HL-60 (cell line): Measurements from ENCODE around the gene TRIO.

ENCODE experiments used
- DNase-seq, 2 experiments: peaks; one replicate each; pipeline ENCODE4 v3.0.0-alpha.2; 2010 to 2020; ENCODE audit warnings: low read depth in 1 of 2, low spot score in 1 of 2
- H3K27ac ChIP-seq: fragments of 250-450 bp; sonication (Bioruptor Pico); replicated peaks from 2 replicates; pipeline ENCODE4 v1.5.1; 2020; ENCODE audit warnings: mild to moderate bottlenecking, moderate library complexity
- H3K27me3 ChIP-seq: fragments of 250-450 bp; sonication (Bioruptor Pico); 2 replicates; pipeline ENCODE4 v1.5.1; 2021; ENCODE audit warnings: mild to moderate bottlenecking, moderate library complexity; ENCODE audit not compliant: insufficient read depth, poor library complexity, severe bottlenecking
- H3K4me3 ChIP-seq: replicated peaks from 2 replicates; pipeline ENCODE4 v1.5.1; 2011; ENCODE audit warnings: mild to moderate bottlenecking, control low read depth, low read length; ENCODE audit not compliant: insufficient read depth
- CTCF ChIP-seq: IDR thresholded peaks from one replicate; pipeline ENCODE4 v1.5.1; 2011; ENCODE audit warnings: low read length, control low read depth, inconsistent platforms; ENCODE audit not compliant: insufficient read depth
- GABPA ChIP-seq: IDR thresholded peaks from 2 replicates; pipeline ENCODE4 v1.6.1; 2012; ENCODE audit warnings: low read depth
- POLR2AphosphoS5 ChIP-seq: IDR thresholded peaks from 2 replicates; pipeline ENCODE4 v1.6.1; 2012; ENCODE audit warnings: low read depth
- REST ChIP-seq: IDR thresholded peaks from 2 replicates; pipeline ENCODE4 v1.6.1; 2012; ENCODE audit warnings: low read depth; ENCODE audit not compliant: insufficient replicate concordance
- SPI1 ChIP-seq: IDR thresholded peaks from 2 replicates; pipeline ENCODE4 v1.6.1; 2012; ENCODE audit warnings: low read depth, mild to moderate bottlenecking, borderline replicate concordance

TRIO gene

GRCh38 chr5:14209836-14210235 is 66.7 kb downstream of the TRIO start:
- TF ChIP-seq GABPA (no peak), REST (no peak), POLR2AphosphoS5 (no peak), SPI1 (no peak), CTCF (no peak)
- Histone ChIP-seq H3K4me3 (no peak overlapping the region), H3K27me3 (no peaks in the 10 kb centered on the region), H3K27ac (no peak overlapping the region)
- no peak for DNase-seq

- DNase-seq, result no peak
- TF ChIP-seq CTCF, result no peak
- no peak for TF ChIP-seq REST
- no peak for TF ChIP-seq GABPA
- no peak for TF ChIP-seq SPI1
- TF ChIP-seq POLR2AphosphoS5, result no peak
- Histone ChIP-seq H3K4me3 (no peak overlapping the region), H3K27me3 (no peaks in the 10 kb centered on the region), H3K27ac (no peak overlapping the region)
Measured at GRCh38 chr5:14210729-14211128, 67.6 kb downstream of the TRIO start.

GRCh38 chr5:14211818-14212803 is 69.0 kb downstream of the TRIO start:
- no peak for DNase-seq
- Histone ChIP-seq H3K27ac (no peak overlapping the region), H3K27me3 (no peaks in the 10 kb centered on the region), H3K4me3 (no peak overlapping the region)
- TF ChIP-seq CTCF, result no peak
- TF ChIP-seq SPI1, result peak; percentile 54
- no peak for TF ChIP-seq POLR2AphosphoS5
- TF ChIP-seq GABPA, result no peak
